GM12878 (cell line): ENCODE data around the gene ESYT2. TPM values are rescaled to one million over a fixed set of nuclear protein-coding genes. Genes with fewer than 3 reads are reported as not detected.

ENCODE experiments used
- ATAC-seq: fragments of 200-7000 bp; cut with Tn5 transposase; 3 replicates; pipeline ENCODE4 v1.9.1; 2020; ENCODE audit warnings: mild to moderate bottlenecking, moderate library complexity
- BruUV-seq: library from RNA; stranded (reverse); fragments of 400-500 nt; replicated peaks from 2 replicates; lab custom pipeline; 2021; lab: Mats Ljungman, UMichigan
- CTCF ChIA-PET: fragments of 300-600 bp; sonication (Branson Sonifier 250); formaldehyde crosslinking; extraction: SDS; loops from one replicate; lab custom pipeline; 2021; ENCODE audit warnings: inconsistent platforms; lab: Yijun Ruan, JAX
- POLR2A ChIA-PET: fragments of 350-600 bp; formaldehyde crosslinking; extraction: SDS; loops from one replicate; lab custom pipeline; 2021; ENCODE audit warnings: inconsistent platforms; lab: Charles Lee
- RAD21 ChIA-PET: fragments of 300-600 bp; sonication (Branson Sonifier 250); formaldehyde crosslinking; loops from one replicate; lab custom pipeline; 2023; ENCODE audit warnings: antibody characterized with exemption; ENCODE audit not compliant: unreplicated experiment; lab: Charles Lee
- SMC1A ChIA-PET: fragments of 300-600 bp; sonication (Branson Sonifier 250); formaldehyde crosslinking; loops from one replicate; lab custom pipeline; 2023; ENCODE audit not compliant: unreplicated experiment, uncharacterized antibody; lab: Charles Lee
- DNase-seq: peaks from one replicate; pipeline ENCODE4 v3.0.0-alpha.2; 2011; ENCODE audit warnings: low read depth, low spot score
- FAIRE-seq: peaks from 3 replicates; lab custom pipeline; 2011; peaks lifted over from hg19 to GRCh38; lab: Jason Lieb, UNC
- H2AFZ ChIP-seq: 2 replicates; pipeline ENCODE4 v1.6.0; 2011; ENCODE audit warnings: low read depth, low read length, control low read depth; ENCODE audit not compliant: control insufficient read depth
- H3K27ac ChIP-seq: 2 replicates; pipeline ENCODE4 v1.5.1; 2011; ENCODE audit warnings: control low read depth; ENCODE audit not compliant: control insufficient read depth, insufficient read depth
- H3K27me3 ChIP-seq, 2 experiments: replicated peaks in 1 of 2; 2 replicates each; pipeline versions ENCODE4 v1.6.0 to v1.6.1; 2011; ENCODE audit warnings: low read length in 1 of 2; ENCODE audit not compliant: control insufficient read depth in 2 of 2, insufficient read depth in 2 of 2
- H3K36me3 ChIP-seq, 2 experiments: 2 replicates each; pipeline ENCODE4 v1.5.1; 2011; ENCODE audit warnings: low read length in 1 of 2; ENCODE audit not compliant: control insufficient read depth in 2 of 2, insufficient read depth in 2 of 2
- H3K4me1 ChIP-seq: 2 replicates; pipeline ENCODE4 v1.6.1; 2011; ENCODE audit warnings: mild to moderate bottlenecking, low read length, moderate library complexity, mixed read lengths; ENCODE audit not compliant: control insufficient read depth, insufficient read depth
- H3K4me2 ChIP-seq: 2 replicates; pipeline ENCODE4 v1.6.0; 2011; ENCODE audit warnings: control low read depth; ENCODE audit not compliant: control insufficient read depth, insufficient read depth
- H3K4me3 ChIP-seq: fragments of 200-600 bp; sonication (generic); 2 replicates; pipeline ENCODE4 v1.5.1; 2016
- H3K79me2 ChIP-seq: 2 replicates; pipeline ENCODE4 v1.6.0; 2011; ENCODE audit warnings: low read length; ENCODE audit not compliant: control insufficient read depth, insufficient read depth
- H3K9ac ChIP-seq: 2 replicates; pipeline ENCODE4 v1.8.0; 2011; ENCODE audit warnings: low read length, control low read depth, mixed read lengths; ENCODE audit not compliant: control insufficient read depth, insufficient read depth
- H3K9me3 ChIP-seq: replicated peaks from 3 replicates; pipeline ENCODE4 v1.5.1; 2011; ENCODE audit warnings: mild to moderate bottlenecking, low read length; ENCODE audit not compliant: control insufficient read depth, insufficient read depth
- H4K20me1 ChIP-seq: 2 replicates; pipeline ENCODE4 v1.6.0; 2011; ENCODE audit not compliant: control insufficient read depth, insufficient read depth
- ATF7 ChIP-seq: fragments of 450-650 bp; IDR thresholded peaks from 2 replicates; pipeline ENCODE4 v1.6.1; 2016; ENCODE audit warnings: low read depth, mild to moderate bottlenecking
- BCLAF1 ChIP-seq: fragments of 450-650 bp; IDR thresholded peaks from 2 replicates; pipeline ENCODE4 v1.6.1; 2017; ENCODE audit warnings: antibody characterized with exemption, mild to moderate bottlenecking, moderate library complexity
- CEBPB ChIP-seq, 2 experiments: fragments of 150-350 bp in 1 of 2; IDR thresholded peaks; 2 replicates each; pipeline ENCODE4 v1.6.1; 2012 to 2014; ENCODE audit warnings: low read depth in 2 of 2, low read length in 2 of 2, borderline replicate concordance in 1 of 2, inconsistent platforms in 1 of 2
- DPF2 ChIP-seq: fragments of 450-650 bp; IDR thresholded peaks from 2 replicates; pipeline ENCODE4 v1.6.1; 2017; ENCODE audit warnings: mild to moderate bottlenecking
- EED ChIP-seq: sonication (generic); IDR thresholded peaks from 2 replicates; pipeline ENCODE4 v1.6.1; 2016; ENCODE audit warnings: antibody characterized with exemption, low read depth
- FOXK2 ChIP-seq: fragments of 450-650 bp; IDR thresholded peaks from 2 replicates; pipeline ENCODE4 v1.6.1; 2017; ENCODE audit warnings: mild to moderate bottlenecking, moderate library complexity
- NFXL1 ChIP-seq: fragments of 450-650 bp; IDR thresholded peaks from 2 replicates; pipeline ENCODE4 v1.6.1; 2017; ENCODE audit warnings: antibody characterized with exemption, mild to moderate bottlenecking, borderline replicate concordance
- POLR2A ChIP-seq: IDR thresholded peaks from 2 replicates; pipeline ENCODE4 v1.6.1; 2011; ENCODE audit warnings: low read depth, mild to moderate bottlenecking, low read length
- SKIL ChIP-seq: fragments of 450-650 bp; IDR thresholded peaks from 2 replicates; pipeline ENCODE4 v1.6.1; 2017; ENCODE audit warnings: mild to moderate bottlenecking, low read depth, inconsistent platforms; ENCODE audit not compliant: poor library complexity, severe bottlenecking
- TCF12 ChIP-seq: IDR thresholded peaks from 2 replicates; pipeline ENCODE4 v1.6.1; 2011; ENCODE audit warnings: low read depth, mild to moderate bottlenecking, low read length
- TCF3 ChIP-seq: IDR thresholded peaks from 2 replicates; pipeline ENCODE4 v1.6.1; 2012; ENCODE audit warnings: low read depth, mild to moderate bottlenecking, low read length, borderline replicate concordance; ENCODE audit not compliant: insufficient read depth
- ZNF274 ChIP-seq: IDR thresholded peaks from one replicate; pipeline ENCODE4 v1.8.0; 2011; ENCODE audit not compliant: insufficient read length, insufficient read depth
- WGBS: methylation state at CpG from one replicate; pipeline ENCODE4 v1.1.6; 2016; ENCODE audit warnings: low lambda C conversion rate; ENCODE audit not compliant: insufficient replicate concordance, insufficient coverage; ENCODE audit errors: missing lambda C conversion rate; 5-methylcytosine and 5-hydroxymethylcytosine counted together
- in situ Hi-C: fragments of 300-500 bp; cut with MboI; formaldehyde crosslinking; loops from 9 replicates; pipeline ENCODE4 v1.14.3; 2018; ENCODE audit warnings: mixed read lengths
- intact Hi-C: fragments of 100-400 bp; cut with micrococcal nuclease; formaldehyde crosslinking; loops from one replicate; pipeline ENCODE4 v1.14.2; 2022; ENCODE audit not compliant: unreplicated experiment
- polyA plus RNA-seq, 11 experiments: library from polyadenylated mRNA; depleted of rRNA in 4 of 11; unstranded in 6 of 11; stranded (reverse) in 5 of 11; fragments of >200 nt; fragmentation: Nextera tagmentation in 4 of 11; fragmentation: Illumina TruSeq in 1 of 11; extraction: Ambion mirVana in 4 of 11; extraction: Trizol in 1 of 11; gene quantifications; 1 replicate in 1 of 11; 2 replicates in 10 of 11; pipeline versions ENCODE4 v1.2.1 to v1.2.3, GENCODE V29; 2011 to 2016; ENCODE audit warnings: inconsistent platforms in 2 of 11, missing spikeins in 2 of 11, low read depth in 1 of 11
- total RNA-seq, 4 experiments: library from RNA; depleted of rRNA in 3 of 4; stranded (reverse); fragments of >200 nt in 3 of 4; fragmentation: Illumina TruSeq in 1 of 4; extraction: Trizol in 1 of 4; gene quantifications; 2 replicates each; pipeline versions ENCODE4 v1.2.1 to v1.2.3, GENCODE V29; 2013 to 2021

The ESYT2 gene
- total and polyA plus RNA-seq, 10 of the 15 experiments (the other 5 are each of a cell fraction or from before 2014, with no cell fraction given): 1.9 to 44.6 (median 21.4) TPM

GRCh38 chr7:158689488-158689887 is 139.8 kb downstream of the ESYT2 start:
- ChIA-PET SMC1A (interaction anchor here (0.8 to 2.5 kb wide), 5 partner anchors 8 to 287 kb away, joined by 3 to 15 read pairs (median 3); no protein-coding TSS in a partner anchor), RAD21 (no interaction called here), CTCF (interaction anchor here (1.3 to 2.0 kb wide), 3 partner anchors 12 to 287 kb away, joined by 3 to 9 read pairs (median 4); no protein-coding TSS in a partner anchor), POLR2A (no interaction called here)
- no peak overlapping the region for H2AFZ ChIP-seq
- no peak overlapping the region for H3K9ac ChIP-seq
- H3K27me3 ChIP-seq: no peaks in the 10 kb centered on the region
- no peak for DNase-seq
- no peak overlapping the region for H3K4me3 ChIP-seq
- H3K79me2 ChIP-seq: no peaks in the 10 kb centered on the region; the same call in 1 of the 2 replicates
- no TSS peak for BruUV-seq
- no peak for FAIRE-seq
- no peaks in the 10 kb centered on the region for H3K4me1 ChIP-seq
- in situ Hi-C loops: no loop called here
- TF ChIP-seq SKIL (no peak), FOXK2 (no peak), EED (no peak), DPF2 (no peak), ZNF274 (no peak), TCF12 (no peak), CEBPB (IDR thresholded peaks at IDR 0.05; ENCODE audit: borderline replicate concordance in 1 of 2, low read depth in 2 of 2, low read length in 2 of 2) (no peak), POLR2A (no peak), ATF7 (no peak), NFXL1 (no peak), BCLAF1 (no peak), TCF3 (no peak)
- no peak for ATAC-seq
- no peak overlapping the region for H3K4me2 ChIP-seq
- intact Hi-C loops: no loop called here
- no peak overlapping the region for H3K27ac ChIP-seq
- H4K20me1 ChIP-seq: no peaks in the 10 kb centered on the region
- H3K36me3 ChIP-seq: peaks cover 11 to 21% of the 10 kb centered on the region in 2 experiments
- H3K9me3 ChIP-seq: no peaks in the 10 kb centered on the region
- 98% methylated on average over 2 of the region's 2 CpGs for WGBS
